GM18520 (cell line): ENCODE results near the gene RLF.

ENCODE experiments used
- ATAC-seq: cut with Tn5 transposase; IDR thresholded peaks from one replicate; pipeline ENCODE4 v1.9.1; 2021; ENCODE audit not compliant: unreplicated experiment

Gene RLF

DNA sequence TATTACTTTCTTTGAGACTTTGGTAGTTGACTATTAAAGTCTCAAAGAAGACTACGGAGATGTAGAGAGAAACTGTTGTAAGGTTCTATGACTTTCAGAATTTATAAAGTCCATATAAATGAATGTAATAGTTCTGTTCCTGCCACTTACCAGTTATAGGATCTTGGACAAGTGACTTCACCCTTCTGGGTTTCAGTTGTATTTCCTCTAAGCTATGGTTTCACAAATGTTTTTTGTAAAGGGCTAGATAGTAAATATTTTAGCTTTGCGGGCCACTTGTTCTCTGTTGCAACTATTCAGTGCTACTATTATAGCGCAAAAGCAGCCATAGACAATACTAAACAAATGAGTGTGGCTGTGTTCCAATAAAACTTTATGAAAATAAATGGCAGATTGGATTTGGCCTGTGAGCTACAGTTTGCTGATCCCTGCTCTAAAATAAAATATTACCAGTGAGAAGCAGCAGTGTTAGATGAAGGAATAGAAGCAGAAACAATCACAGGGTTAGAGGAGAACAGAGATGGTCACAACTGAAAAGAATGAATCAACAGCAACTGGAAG is 111.5 kb downstream of the RLF start:
- ATAC-seq, result no peak

DNA sequence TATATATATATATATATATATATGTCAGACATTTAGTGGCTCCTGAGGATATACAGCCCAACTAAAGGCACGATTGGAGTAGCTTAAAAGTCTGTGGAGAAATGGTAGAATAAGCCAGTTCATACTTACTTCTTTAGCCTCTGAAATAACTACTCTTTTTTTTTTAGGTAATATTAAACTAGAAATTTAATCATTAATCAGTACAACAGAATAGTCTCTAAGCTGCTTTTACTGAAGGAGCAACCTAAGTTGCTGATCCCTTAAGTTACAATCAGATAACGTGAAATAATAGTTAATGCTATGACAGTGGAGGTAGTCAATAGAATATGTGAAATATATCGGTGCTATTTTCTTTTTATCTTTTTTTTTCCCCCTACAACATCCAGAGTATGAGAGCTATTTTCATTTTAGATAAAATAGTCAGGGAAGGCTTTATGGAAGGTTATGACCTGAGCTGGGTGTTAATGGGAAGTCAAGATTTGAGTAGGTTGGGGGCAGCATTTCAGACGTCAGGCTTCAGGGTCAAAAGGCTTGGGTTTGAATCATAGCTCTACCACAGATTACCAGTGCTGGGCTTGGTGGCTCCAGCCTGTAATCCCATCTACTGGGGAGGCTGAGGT is 112.5 kb downstream of the RLF start:
- no peak for ATAC-seq

DNA sequence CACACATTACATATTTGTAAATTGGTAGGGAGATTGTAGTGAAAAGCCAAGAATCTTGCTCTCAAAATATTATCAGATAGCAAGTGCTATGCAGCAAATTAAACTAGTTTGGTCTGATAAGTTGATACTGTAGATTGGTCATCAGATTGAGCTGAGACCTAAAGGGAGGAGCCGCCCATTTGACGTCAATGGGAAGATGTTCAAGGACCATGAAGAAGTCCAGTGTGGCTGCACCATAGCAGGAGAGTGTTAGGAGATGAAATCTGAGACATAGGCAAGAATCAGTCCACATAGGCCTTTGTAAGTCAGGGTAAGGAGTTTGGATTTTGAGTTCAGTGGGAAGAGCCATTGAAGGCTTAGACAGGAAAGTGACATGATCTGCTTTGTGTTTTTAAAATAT is 113.1 kb downstream of the RLF start:
- ATAC-seq, result no peak

DNA sequence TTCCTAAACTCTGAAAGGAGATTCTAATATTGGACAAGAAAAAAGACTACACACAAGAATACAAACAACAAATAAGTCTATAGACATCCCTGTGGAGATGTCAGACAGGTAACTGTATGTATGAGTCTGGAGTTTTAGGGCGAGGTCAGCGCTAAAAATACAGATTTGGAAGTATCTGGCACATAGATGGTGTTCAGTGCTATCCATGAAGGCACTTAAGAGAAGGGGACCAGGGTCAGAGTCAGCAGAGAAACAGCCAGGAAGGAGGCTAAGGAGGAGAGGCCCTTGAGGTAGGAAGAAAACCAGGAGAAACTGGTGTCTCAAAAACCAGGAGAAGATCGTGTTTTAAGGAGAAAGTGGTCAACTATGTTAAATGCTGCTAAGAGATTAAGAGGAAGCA is 114.9 kb downstream of the RLF start:
- ATAC-seq, result no peak

DNA sequence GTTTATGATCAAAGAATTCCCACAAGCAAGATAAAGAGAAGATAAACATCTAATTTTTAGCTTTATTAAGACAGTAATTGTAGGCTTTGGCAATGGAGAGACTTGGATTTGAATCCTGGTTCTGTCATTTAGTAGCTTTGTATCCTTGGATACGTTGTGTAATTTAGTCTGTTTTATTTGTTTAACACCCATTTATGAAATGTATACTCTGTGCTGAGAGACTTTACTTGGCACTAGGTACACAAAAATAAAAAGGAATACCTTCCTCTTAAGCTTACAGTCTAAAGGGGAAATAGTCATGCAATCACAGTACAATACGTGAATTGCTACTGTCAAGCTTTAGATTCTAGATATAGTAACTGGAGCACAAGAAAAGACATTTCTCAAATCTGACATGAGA is 120.7 kb downstream of the RLF start:
- ATAC-seq, result no peak
